Neutrophil (primary cell): ENCODE data around the gene USP34.

Experiments
- H3K27ac ChIP-seq: fragments of 200-600 bp; sonication (generic); 2 replicates; pipeline ENCODE4 v1.5.1; 2016; ENCODE audit warnings: mild to moderate bottlenecking, moderate library complexity
- H3K27me3 ChIP-seq: fragments of 200-600 bp; sonication (generic); 2 replicates; pipeline ENCODE4 v1.6.0; 2016; ENCODE audit warnings: mild to moderate bottlenecking
- H3K36me3 ChIP-seq: fragments of 200-600 bp; sonication (generic); 2 replicates; pipeline ENCODE4 v1.5.1; 2017
- H3K4me1 ChIP-seq, 2 experiments: fragments of 200-600 bp in 1 of 2; sonication (generic) in 1 of 2; 1 replicate in 1 of 2; 2 replicates in 1 of 2; pipeline versions ENCODE4 v1.5.1 to v1.6.1; 2013 to 2016; ENCODE audit warnings: low read depth in 1 of 2, low read length in 1 of 2, mild to moderate bottlenecking in 1 of 2, moderate library complexity in 1 of 2; ENCODE audit not compliant: control insufficient read depth in 1 of 2, insufficient read depth in 1 of 2
- H3K4me3 ChIP-seq, 2 experiments: fragments of 200-600 bp in 1 of 2; sonication (generic) in 1 of 2; 1 replicate in 1 of 2; 2 replicates in 1 of 2; pipeline ENCODE4 v1.5.1; 2013 to 2016; ENCODE audit warnings: low read depth in 1 of 2, low read length in 1 of 2, mild to moderate bottlenecking in 1 of 2, moderate library complexity in 1 of 2
- H3K9me3 ChIP-seq: fragments of 200-600 bp; sonication (generic); 2 replicates; pipeline ENCODE4 v1.5.1; 2016
- TF ChIP-seq, protein P1 (sequence below): fragments of 200-600 bp; sonication (generic); IDR thresholded peaks from 2 replicates; pipeline ENCODE4 v1.5.1; 2016; ENCODE audit warnings: antibody characterized with exemption

The USP34 gene

DNA sequence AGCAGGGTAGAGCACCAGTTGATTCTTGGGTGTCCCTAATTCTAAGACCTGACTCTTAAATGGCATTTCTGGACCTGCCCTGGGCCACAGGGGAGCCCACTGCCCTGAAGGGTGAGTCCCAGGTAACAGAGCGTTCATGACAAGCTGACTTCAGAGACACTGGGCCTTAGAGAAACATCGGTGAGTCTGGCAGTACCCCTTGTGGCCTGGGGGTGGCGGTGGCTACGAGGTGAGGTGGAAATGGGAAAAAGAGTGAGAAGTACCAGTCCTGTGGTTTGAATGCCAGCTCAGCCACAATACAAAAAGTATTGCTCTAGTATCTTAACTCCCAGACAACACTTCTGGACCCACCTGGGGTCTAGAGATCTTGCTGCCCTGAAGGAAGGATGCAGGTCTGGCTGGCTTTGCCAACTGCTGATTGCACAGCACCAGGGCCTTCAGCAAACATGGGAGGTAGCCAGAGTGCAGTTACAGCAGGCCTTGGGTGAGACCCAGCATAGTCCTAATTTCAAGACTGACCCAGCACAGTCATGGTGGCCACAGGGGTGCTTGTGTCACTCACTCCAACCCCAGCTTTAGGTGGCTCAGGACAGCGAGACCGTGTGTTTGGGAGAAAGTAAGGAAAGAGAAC lies 44.5 kb downstream of the USP34 start:
- Histone ChIP-seq H3K4me1 (peaks cover 50 to 58% of the 10 kb centered on the region in 2 experiments), H3K4me3 (no peak overlapping the region), H3K9me3 (no peaks in the 10 kb centered on the region), H3K27me3 (no peaks in the 10 kb centered on the region), H3K36me3 (no peaks in the 10 kb centered on the region), H3K27ac (peak overlapping the region; percentile 60)
- TF ChIP-seq, protein P1, sequence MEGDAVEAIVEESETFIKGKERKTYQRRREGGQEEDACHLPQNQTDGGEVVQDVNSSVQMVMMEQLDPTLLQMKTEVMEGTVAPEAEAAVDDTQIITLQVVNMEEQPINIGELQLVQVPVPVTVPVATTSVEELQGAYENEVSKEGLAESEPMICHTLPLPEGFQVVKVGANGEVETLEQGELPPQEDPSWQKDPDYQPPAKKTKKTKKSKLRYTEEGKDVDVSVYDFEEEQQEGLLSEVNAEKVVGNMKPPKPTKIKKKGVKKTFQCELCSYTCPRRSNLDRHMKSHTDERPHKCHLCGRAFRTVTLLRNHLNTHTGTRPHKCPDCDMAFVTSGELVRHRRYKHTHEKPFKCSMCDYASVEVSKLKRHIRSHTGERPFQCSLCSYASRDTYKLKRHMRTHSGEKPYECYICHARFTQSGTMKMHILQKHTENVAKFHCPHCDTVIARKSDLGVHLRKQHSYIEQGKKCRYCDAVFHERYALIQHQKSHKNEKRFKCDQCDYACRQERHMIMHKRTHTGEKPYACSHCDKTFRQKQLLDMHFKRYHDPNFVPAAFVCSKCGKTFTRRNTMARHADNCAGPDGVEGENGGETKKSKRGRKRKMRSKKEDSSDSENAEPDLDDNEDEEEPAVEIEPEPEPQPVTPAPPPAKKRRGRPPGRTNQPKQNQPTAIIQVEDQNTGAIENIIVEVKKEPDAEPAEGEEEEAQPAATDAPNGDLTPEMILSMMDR: peak; percentile 87

DNA sequence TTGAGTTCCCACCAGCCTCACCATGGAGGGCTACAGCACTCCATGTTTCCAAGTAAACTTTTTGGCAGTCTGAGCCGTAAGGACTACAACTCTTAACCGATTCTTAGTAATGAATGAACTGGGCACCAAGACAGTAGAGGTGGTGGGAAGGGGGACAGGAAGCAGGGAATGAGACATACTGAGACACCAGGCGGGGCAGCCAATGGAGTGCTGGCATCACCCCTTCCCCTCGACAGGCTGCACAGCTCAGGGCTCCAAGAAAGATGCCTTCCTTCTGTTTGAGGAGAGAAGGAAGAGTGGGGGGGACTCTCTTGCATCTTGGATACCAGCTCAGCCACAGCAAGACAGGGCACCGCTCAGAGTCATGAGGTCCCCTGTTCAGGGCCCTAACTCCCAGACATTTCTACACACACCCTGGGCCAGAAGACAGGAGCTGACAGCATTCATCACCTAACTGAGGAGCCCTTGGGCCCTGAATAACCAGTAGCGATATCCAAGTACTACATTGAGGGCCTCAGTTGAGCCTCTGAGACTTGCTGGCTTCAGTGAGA lies 45.2 kb downstream of the USP34 start:
- peak overlapping the region; percentile 60 for H3K27ac ChIP-seq
- TF ChIP-seq, protein P1: no peak
- peaks cover 57 to 66% of the 10 kb centered on the region in 2 experiments for H3K4me1 ChIP-seq
- no peaks in the 10 kb centered on the region for H3K36me3 ChIP-seq
- no peaks in the 10 kb centered on the region for H3K9me3 ChIP-seq
- no peaks in the 10 kb centered on the region for H3K27me3 ChIP-seq
- no peak overlapping the region for H3K4me3 ChIP-seq

DNA sequence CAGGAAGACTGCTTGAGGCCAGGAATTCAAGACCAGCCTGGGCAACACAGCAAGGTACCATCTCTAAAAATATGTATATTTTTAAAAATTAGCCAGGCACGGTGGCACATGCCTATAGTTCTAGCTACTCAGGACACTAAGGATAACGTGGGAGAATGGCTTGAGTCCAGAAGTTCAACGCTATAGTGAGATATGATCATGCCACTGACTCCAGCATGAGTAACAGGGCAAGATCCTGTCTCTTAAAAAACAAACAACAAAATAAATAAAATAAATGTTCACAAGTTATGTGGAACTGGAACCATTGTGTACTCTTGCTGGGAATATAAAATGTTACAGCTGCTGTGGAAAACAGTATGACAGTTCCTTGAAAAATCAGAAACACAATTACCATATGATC lies 47.2 kb downstream of the USP34 start:
- Histone ChIP-seq H3K36me3 (no peaks in the 10 kb centered on the region), H3K9me3 (no peaks in the 10 kb centered on the region), H3K27me3 (no peaks in the 10 kb centered on the region), H3K4me3 (no peak overlapping the region), H3K4me1 (peaks cover 54 to 63% of the 10 kb centered on the region in 2 experiments), H3K27ac (no peak overlapping the region)
- TF ChIP-seq, protein P1: no peak

DNA sequence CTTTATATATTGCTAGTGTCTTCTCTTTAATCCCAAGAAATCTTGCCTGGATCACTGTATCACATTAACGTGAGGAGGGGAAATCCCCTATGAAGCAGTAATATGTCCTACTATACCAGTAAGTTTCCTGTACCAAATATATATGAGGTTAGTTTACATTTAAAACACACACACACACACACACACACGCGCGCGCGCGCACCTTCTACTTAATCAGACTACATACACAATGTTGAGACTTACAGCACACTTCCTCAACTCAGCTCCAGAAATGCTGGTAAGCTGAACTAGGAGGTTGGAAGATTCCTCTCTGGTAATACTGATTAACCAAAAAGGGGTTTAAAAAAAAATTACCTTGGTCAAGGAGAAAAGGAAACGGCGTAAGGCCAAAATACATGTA lies 49.3 kb downstream of the USP34 start:
- no peak overlapping the region for H3K4me3 ChIP-seq
- TF ChIP-seq, protein P1: no peak
- no peaks in the 10 kb centered on the region for H3K27me3 ChIP-seq
- peak overlapping the region; percentile 68 for H3K27ac ChIP-seq
- no peaks in the 10 kb centered on the region for H3K36me3 ChIP-seq
- no peaks in the 10 kb centered on the region for H3K9me3 ChIP-seq
- peaks cover 42 to 50% of the 10 kb centered on the region in 2 experiments for H3K4me1 ChIP-seq

DNA sequence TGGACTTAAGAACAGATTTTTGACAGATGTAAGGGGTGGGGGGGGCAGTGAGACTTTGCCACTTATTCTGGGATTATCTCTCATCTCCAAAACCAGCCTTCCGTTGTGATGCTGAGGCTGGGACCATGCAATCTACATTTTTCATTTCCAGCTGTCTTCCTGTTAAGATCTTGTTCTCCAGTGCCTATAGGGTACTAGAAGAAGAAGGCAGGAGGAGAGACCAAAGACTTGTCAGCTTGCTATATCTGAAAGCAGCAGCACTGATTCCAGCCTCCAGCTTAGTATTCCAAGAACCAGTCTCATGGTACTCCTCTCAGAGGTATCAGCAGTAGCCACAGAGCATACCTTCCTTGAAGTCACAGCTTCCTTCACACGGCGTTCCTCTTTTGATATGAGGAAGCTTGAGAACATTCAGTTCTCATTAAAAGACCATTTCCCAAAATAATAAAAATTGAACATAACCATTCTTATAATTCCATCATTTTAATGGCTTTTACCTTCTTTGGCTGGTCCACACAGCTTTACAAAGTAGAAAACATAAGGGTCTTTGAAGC lies 49.8 kb downstream of the USP34 start:
- H3K27ac ChIP-seq: peak overlapping the region; percentile 68
- peaks cover 37 to 45% of the 10 kb centered on the region in 2 experiments for H3K4me1 ChIP-seq
- no peak overlapping the region for H3K4me3 ChIP-seq
- H3K36me3 ChIP-seq: no peaks in the 10 kb centered on the region
- TF ChIP-seq, protein P1: no peak
- H3K9me3 ChIP-seq: no peaks in the 10 kb centered on the region
- H3K27me3 ChIP-seq: no peaks in the 10 kb centered on the region
